GM21619 (cell line): ENCODE results near the gene ZFP64.

Experiments
- ATAC-seq: cut with Tn5 transposase; IDR thresholded peaks from one replicate; pipeline ENCODE4 v1.9.1; 2021; ENCODE audit not compliant: unreplicated experiment

The ZFP64 gene

GRCh38 chr20:52105442-52106422, 85.8 kb downstream of the ZFP64 start:
- no peak for ATAC-seq

DNA sequence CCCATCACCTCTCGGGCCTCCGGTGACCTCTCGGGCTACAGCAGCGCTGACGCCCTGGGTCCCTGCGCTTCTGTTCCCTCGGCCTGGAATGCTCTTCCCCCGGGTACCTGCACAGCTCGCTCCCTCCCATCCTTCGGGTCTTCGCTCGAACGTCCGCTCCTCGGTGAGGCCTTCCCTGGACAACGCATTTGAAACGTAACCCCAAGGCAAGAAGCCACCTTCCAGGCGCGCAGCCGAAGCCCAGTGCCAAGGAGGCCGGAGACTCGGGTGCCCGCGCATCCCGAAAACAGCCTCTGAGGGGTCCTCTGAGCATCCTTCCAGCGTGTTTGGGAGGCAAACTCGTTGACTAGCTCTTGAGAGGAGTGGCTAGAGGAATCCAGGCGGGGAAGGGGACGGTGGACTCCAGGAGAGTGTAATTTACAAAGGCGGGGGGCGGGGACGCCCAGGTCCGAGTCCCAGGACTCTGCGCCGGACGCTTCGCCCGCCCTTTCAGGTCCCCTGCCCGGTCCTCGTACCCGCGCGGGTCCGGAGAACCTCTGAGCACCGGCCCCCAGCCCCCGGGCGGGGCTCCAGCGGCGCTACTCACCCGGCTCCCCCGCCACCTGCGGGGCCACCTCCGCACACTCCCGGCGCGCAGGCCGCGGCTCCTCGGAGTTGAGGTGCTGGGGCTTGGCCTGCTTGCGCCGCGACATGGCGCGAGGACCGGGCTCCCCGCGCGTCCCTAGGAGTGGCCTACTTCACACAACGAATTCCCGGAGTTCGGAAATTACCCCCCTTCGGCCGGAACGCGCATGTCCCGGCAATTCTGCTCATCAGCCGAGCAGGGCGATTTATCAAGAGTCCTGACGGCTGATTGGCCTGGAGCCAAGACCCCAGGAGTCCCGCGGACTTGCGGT, 86.8 kb downstream of the ZFP64 start:
- ATAC-seq = no peak

DNA sequence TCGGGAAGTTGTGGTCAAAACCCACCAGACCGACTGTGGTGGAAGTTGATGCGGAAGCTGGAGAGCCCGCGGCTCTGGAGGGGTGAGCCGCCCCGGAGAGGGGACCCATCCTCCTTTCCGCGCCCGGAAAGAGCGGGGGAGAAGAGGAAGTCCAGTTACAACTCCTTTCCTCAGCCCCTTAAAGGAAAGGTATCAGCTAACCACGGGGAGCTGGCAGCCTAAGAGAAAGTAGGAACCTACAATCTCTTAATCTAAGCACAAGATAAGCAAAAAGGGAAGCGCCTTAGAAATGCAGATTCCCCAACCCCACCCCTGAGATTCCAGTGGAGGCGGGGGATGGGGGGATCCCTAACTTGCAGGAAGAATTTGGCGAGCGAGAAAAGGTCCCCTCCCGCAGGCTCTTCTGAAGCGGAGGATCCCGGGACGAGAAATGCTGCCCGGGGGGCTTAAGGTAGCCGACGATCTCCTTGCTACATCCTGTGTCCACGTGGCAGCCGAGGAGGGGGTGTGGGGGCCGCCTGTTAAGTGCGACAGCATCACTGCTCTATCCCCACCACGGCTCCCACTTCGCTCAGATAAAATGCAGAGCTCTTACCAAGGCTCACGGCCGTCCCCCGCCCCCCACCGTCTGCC, 87.5 kb downstream of the ZFP64 start:
- no peak for ATAC-seq

DNA sequence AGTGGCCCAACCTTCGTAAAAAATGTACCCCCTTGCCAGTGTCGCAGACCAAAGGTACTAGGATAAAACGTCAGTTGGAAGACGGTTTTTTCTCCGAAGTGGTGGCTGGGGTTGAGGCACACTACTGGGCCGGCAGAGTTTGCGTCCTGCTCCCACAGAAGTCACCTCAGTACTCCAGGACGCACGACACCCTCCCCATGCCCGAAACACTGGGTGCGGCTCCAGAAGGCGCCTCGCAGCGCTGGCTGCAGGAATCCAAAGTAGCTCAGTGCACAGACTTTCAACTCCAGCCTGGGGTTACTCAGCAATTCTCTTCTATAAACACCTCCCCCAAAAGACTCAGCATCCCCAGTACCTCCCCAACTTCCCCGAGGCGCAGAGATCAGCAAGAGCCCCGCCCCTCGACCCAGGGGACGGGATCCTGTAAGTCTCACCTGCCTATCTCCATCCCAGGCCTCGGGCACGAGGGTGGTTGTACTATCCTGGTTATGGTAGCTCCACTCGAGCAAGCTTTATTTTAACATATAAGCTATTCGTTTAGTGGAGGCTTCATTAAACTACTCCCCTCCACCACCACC, 88.2 kb downstream of the ZFP64 start:
- ATAC-seq = no peak

- ATAC-seq = no peak
Observed at GRCh38 chr20:52102559-52102958, 89.0 kb downstream of the ZFP64 start.

DNA sequence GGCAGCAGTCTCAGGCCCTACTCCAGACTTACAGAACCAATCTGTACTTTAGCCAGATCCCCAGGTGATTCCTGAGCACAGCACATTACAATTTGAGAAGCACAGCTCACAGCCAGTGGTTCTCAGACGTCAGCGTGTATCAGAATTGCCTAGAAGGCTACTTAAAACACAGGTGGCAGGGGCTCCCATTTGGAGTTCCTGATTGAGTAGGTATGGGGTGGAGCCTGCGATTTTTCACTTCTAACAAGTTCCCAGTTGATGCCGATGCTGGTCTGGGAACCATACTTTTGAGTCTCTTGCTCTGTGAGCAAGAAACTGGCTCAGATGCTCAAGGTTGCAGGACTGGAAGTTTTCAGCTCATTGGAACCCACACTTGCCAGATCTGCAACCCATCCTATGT, 89.5 kb downstream of the ZFP64 start:
- ATAC-seq = no peak
